Subcutaneous adipose tissue (tissue), 4 donors: Measurements from ENCODE around the gene AP1M2. TPM values are rescaled to one million over a fixed set of nuclear protein-coding genes. Genes with fewer than 3 reads are reported as not detected.

ENCODE experiments used
- CTCF ChIP-seq: fragments of 450-650 bp; IDR thresholded peaks from one replicate; pipeline ENCODE4 v1.5.1; 2016; ENCODE audit warnings: low read depth, mild to moderate bottlenecking, control low read depth, antibody characterized with exemption, moderate library complexity
- total RNA-seq, 4 donors: library from RNA; depleted of rRNA; stranded (reverse); fragments of >200 nt; gene quantifications; one replicate each; pipeline ENCODE4 v1.1.0, GENCODE V29; 2016

AP1M2 gene
- total RNA-seq, 4 donors from 2014 or later: 0.51 TPM; not detected in 3

- no peak for TF ChIP-seq CTCF
Measured at GRCh38 chr19:10577951-10578350, 9.2 kb downstream of the AP1M2 start.

GRCh38 chr19:10575011-10575716 lies 11.9 kb downstream of the AP1M2 start:
- no peak for TF ChIP-seq CTCF

- no peak for TF ChIP-seq CTCF
Measured at GRCh38 chr19:10574462-10574861, 12.7 kb downstream of the AP1M2 start.

- TF ChIP-seq CTCF: no peak
Measured at GRCh38 chr19:10568826-10569651, 18.1 kb downstream of the AP1M2 start, which contains the start of gene CDKN2D. Gene CDKN2D, minus strand, starts transcription at chr19:10568979. Its CDS starts 326 bp downstream, at chr19:10568653.

DNA sequence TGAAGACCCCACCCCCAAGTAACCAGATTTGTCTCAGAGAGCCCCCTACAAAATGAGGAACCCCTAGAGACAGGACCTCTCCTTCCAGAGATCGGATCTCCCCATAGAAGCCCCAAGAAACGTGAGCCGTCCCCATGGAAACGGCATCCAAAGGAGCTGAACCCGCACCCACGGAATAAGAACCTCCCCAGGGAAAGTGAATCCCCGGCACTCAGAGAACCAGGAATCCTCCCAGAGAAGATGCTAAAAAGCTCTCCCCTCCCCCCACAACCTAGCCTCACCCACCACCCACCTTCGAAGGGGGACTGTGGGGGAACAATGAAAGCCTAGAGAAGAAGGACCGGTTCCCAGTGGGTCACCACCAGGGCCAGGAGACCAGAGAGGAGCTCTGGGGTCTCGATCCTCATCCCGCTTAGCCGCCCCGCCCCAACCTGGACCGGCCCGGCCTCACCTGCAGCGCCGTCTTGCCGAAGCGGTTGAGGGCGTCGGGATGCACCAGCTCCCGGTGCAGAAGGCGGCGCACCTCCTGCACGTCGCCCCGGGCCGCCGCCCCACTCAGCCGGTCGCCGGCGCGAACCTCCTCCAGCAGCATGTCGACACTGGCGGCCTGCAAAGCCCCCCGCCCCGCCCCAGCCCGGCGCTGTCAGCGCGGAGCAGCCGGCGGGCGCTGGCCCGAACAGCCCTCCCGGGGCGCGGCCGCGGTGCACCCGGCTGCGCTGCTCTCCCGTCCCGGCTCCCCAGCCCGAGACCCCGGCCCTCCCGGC lies 18.9 kb downstream of the AP1M2 start:
- TF ChIP-seq CTCF: no peak

DNA sequence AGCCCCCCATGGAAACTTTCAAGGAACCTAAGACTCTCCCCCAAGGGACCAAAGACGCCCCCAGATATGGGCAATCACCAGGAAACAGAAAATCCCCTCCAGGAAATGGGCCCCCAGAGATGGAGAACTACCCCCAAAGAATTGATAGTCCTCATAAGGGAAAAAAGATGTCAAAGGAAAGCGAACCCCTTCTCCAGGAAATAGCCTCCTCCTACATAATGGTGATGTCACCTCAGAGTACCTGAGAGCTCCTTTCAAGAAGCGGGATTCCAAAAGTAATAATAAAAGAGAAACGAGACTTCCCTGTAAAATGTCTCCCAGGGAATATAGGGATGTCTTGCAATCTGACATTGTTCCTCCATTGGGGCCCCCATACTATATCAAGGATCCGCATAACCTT lies 19.5 kb downstream of the AP1M2 start:
- no peak for TF ChIP-seq CTCF
